Liver (tissue), 9 donors: ENCODE results near the gene ZDHHC11. TPM values are rescaled to one million over a fixed set of nuclear protein-coding genes. Genes with fewer than 3 reads are reported as not detected.

ENCODE experiments used
- DNase-seq: peaks from one replicate; pipeline ENCODE4 v3.0.0-alpha.2; 2017; ENCODE audit warnings: low spot score
- H3K27ac ChIP-seq, 2 donors: one replicate each; pipeline ENCODE4 v1.7.0; 2013; ENCODE audit warnings: inconsistent platforms in 2 of 2, low read length in 2 of 2, control low read depth in 1 of 2, low read depth in 1 of 2, mild to moderate bottlenecking in 1 of 2
- H3K27me3 ChIP-seq, 4 donors: one replicate each; pipeline versions ENCODE4 v1.6.1 to v1.7.0; 2013; ENCODE audit warnings: low read length in 3 of 4, inconsistent platforms in 1 of 4, mild to moderate bottlenecking in 1 of 4, moderate library complexity in 1 of 4; ENCODE audit not compliant: control insufficient read depth in 4 of 4, insufficient read depth in 4 of 4
- H3K36me3 ChIP-seq, 4 donors: one replicate each; pipeline versions ENCODE4 v1.6.1 to v1.7.0; 2013; ENCODE audit warnings: low read length in 3 of 4, mild to moderate bottlenecking in 3 of 4, low read depth in 1 of 4, moderate library complexity in 1 of 4; ENCODE audit not compliant: control insufficient read depth in 4 of 4, insufficient read depth in 3 of 4
- H3K4me1 ChIP-seq, 4 donors: one replicate each; pipeline versions ENCODE4 v1.6.1 to v1.7.0; 2013; ENCODE audit warnings: low read length in 3 of 4, mild to moderate bottlenecking in 3 of 4, moderate library complexity in 1 of 4; ENCODE audit not compliant: control insufficient read depth in 4 of 4, insufficient read depth in 4 of 4
- H3K4me3 ChIP-seq, 3 donors: one replicate each; pipeline versions ENCODE4 v1.6.1 to v1.7.0; 2013; ENCODE audit warnings: low read length in 3 of 3, control low read depth in 1 of 3, low read depth in 1 of 3, mild to moderate bottlenecking in 1 of 3
- H3K9ac ChIP-seq, 2 donors: one replicate each; pipeline ENCODE4 v1.7.0; 2013; ENCODE audit warnings: low read length in 2 of 2, mild to moderate bottlenecking in 2 of 2, moderate library complexity in 2 of 2, control low read depth in 1 of 2, low read depth in 1 of 2
- H3K9me3 ChIP-seq, 4 donors: one replicate each; pipeline versions ENCODE4 v1.6.1 to v1.7.0; 2013; ENCODE audit warnings: low read length in 3 of 4; ENCODE audit not compliant: control insufficient read depth in 4 of 4
- JUND ChIP-seq, 2 donors: IDR thresholded peaks; 2 replicates each; pipeline ENCODE4 v1.6.1; 2016; ENCODE audit warnings: antibody characterized with exemption in 2 of 2
- RAD21 ChIP-seq, 2 donors: IDR thresholded peaks; 2 replicates each; pipeline ENCODE4 v1.6.1; 2016; ENCODE audit warnings: antibody characterized with exemption in 2 of 2, mild to moderate bottlenecking in 2 of 2
- RXRA ChIP-seq, 2 donors: IDR thresholded peaks; 2 replicates each; pipeline ENCODE4 v1.6.1; 2017 to 2018; ENCODE audit warnings: antibody characterized with exemption in 2 of 2, mild to moderate bottlenecking in 1 of 2
- WGBS: extraction: QIAGEN DNeasy Blood & Tissue Kit; methylation state at CpG from one replicate; pipeline ENCODE4 v1.1.7; 2013; 5-methylcytosine and 5-hydroxymethylcytosine counted together
- polyA plus RNA-seq, 2 donors: library from polyadenylated mRNA; stranded (reverse) in 1 of 2; unstranded in 1 of 2; fragments of 200-250 nt in 1 of 2; fragments of >200 nt in 1 of 2; fragmentation: Nextera tagmentation in 1 of 2; extraction: Ambion mirVana in 1 of 2; gene quantifications; one replicate each; pipeline versions ENCODE4 v1.2.1 to v1.2.3, GENCODE V29; 2013 to 2015
- total RNA-seq, 2 donors: library from RNA; depleted of rRNA; stranded (reverse); fragments of >200 nt; gene quantifications; one replicate each; pipeline ENCODE4 v1.2.3, GENCODE V29; 2014
- donor health status: healthy.
- donor health status: healthy.
- donor health status: healthy.
- donor health status: healthy.
- donor health status: healthy.

ZDHHC11 gene
- total and polyA plus RNA-seq, 4 donors = 0.93 to 3.2 (median 1.3) TPM

DNA sequence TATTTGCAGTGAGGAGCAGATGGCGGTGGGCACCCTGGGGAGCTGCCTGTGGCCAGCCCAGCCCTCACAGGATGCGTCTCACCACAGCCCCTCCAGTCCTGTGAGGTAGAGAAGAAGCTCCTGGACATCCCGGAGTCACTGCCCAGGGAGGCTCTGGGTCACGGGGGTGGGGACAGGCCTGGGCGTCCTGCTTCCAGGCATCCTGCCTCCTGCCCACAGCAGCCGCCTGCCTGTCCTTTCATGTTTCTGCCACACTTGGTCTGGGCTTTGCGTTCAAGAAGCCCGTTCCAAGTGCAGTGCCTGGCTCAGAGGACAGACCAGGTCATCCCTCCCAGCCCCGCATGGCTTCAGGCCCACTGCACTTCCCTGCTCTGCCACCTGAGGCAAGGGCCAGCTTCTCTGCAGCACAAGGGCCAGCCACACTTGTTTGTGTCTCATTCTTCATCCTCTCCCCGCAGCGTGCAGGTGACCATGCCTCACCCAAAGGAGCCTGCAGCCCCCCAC is 104.5 kb downstream of the ZDHHC11 start:
- peak; percentile 27 for DNase-seq
- Histone ChIP-seq H3K9ac (no peak overlapping the region), H3K4me3 (no peak overlapping the region), H3K27ac (no peak overlapping the region), H3K27me3 (no peaks in the 10 kb centered on the region), H3K36me3 (peaks cover 0 to 4% (median 0%) of the 10 kb centered on the region in 4 donors), H3K4me1 (no peaks in the 10 kb centered on the region), H3K9me3 (no peaks in the 10 kb centered on the region)
- WGBS = 86% methylated on average over 11 of the region's 11 CpGs
- TF ChIP-seq RXRA (IDR thresholded peaks at IDR 0.05) (no peak), RAD21 (IDR thresholded peaks at IDR 0.05) (no peak), JUND (IDR thresholded peaks at IDR 0.05) (no peak)

Other genes with a start within 250 kb of the ZDHHC11 start
- 1 to 10 TPM; 3.8 to 5.9 TPM for gene CEP72, start 238.6 kb downstream of the ZDHHC11 start, total RNA-seq
- 1 to 10 TPM; 1.3 to 1.4 TPM for gene CEP72, start 238.6 kb downstream of the ZDHHC11 start, polyA plus RNA-seq
- gene TPPP, start 157.6 kb downstream of the ZDHHC11 start, total RNA-seq = 1 to 10 TPM in 1 of 2 donors, under 1 TPM in 1; 0.61 to 2.1 TPM
- gene TPPP, start 157.6 kb downstream of the ZDHHC11 start, polyA plus RNA-seq = under 1 TPM; 0.61 to 0.98 TPM
- gene ZDHHC11B, start 66.3 kb downstream of the ZDHHC11 start, total RNA-seq = 1 to 10 TPM in 1 of 2 donors, under 1 TPM in 1; 0.37 to 2.1 TPM
- under 1 TPM; 0.38 to 0.86 TPM for gene ZDHHC11B, start 66.3 kb downstream of the ZDHHC11 start, polyA plus RNA-seq
- gene BRD9, start 41.8 kb upstream of the ZDHHC11 start, total RNA-seq = 10 to 100 TPM; 11.8 to 17.7 TPM
- 1 to 10 TPM; 7.0 to 7.3 TPM for gene BRD9, start 41.8 kb upstream of the ZDHHC11 start, polyA plus RNA-seq
- 10 to 100 TPM in 1 of 2 donors, under 1 TPM in 1; 0.42 to 12.4 TPM for gene TRIP13, start 41.9 kb upstream of the ZDHHC11 start, total RNA-seq
- 1 to 10 TPM in 1 of 2 donors, under 1 TPM in 1; 0.67 to 1.0 TPM for gene TRIP13, start 41.9 kb upstream of the ZDHHC11 start, polyA plus RNA-seq
- gene NKD2, start 157.8 kb upstream of the ZDHHC11 start, total RNA-seq = 1 to 10 TPM in 1 of 2 donors, under 1 TPM in 1; 0.09 to 1.3 TPM
- under 1 TPM; 0.28 to 0.57 TPM for gene NKD2, start 157.8 kb upstream of the ZDHHC11 start, polyA plus RNA-seq